Measurements from ENCODE around the gene VEGFB.

VEGFB gene

GRCh38 chr11:64263021-64263946 is 28.9 kb downstream of the VEGFB start:
- no peak for DNase-seq

- no peak for DNase-seq
Measured at GRCh38 chr11:64263947-64264317, 29.5 kb downstream of the VEGFB start.

GRCh38 chr11:64264371-64264852 is 30.0 kb downstream of the VEGFB start:
- no peak for DNase-seq

- DNase-seq: no peak
Measured at GRCh38 chr11:64265176-64266160, 31.1 kb downstream of the VEGFB start.

- DNase-seq: no peak
Measured at GRCh38 chr11:64266339-64266738, 32.0 kb downstream of the VEGFB start.

GRCh38 chr11:64267207-64267945 is 33.0 kb downstream of the VEGFB start:
- DNase-seq: no peak

GRCh38 chr11:64268025-64268892 is 33.9 kb downstream of the VEGFB start:
- DNase-seq: no peak

GRCh38 chr11:64268893-64269539 is 34.6 kb downstream of the VEGFB start:
- DNase-seq: no peak

GRCh38 chr11:64269540-64270220 is 35.3 kb downstream of the VEGFB start:
- peak; percentile 99 for DNase-seq

GRCh38 chr11:64275031-64275800 is 40.8 kb downstream of the VEGFB start:
- DNase-seq: no peak

GRCh38 chr11:64275841-64276240 is 41.5 kb downstream of the VEGFB start:
- no peak for DNase-seq

GRCh38 chr11:64276653-64277431 is 42.5 kb downstream of the VEGFB start:
- DNase-seq: no peak

GRCh38 chr11:64278576-64279190 is 44.3 kb downstream of the VEGFB start:
- DNase-seq: no peak

GRCh38 chr11:64281957-64282770 is 47.8 kb downstream of the VEGFB start:
- DNase-seq: no peak

- DNase-seq: no peak
Measured at GRCh38 chr11:64283092-64283491, 48.7 kb downstream of the VEGFB start.

GRCh38 chr11:64284048-64284961 is 49.9 kb downstream of the VEGFB start, which contains the start of gene BAD:
Gene BAD, minus strand, starts transcription at chr11:64284665. Its CDS starts 297 bp downstream, at chr11:64284368.
- DNase-seq: peak; percentile 96

Data from activated CD8-positive, alpha-beta memory T cell treated with anti-CD3 and anti-CD28 coated beads for 24 hours (primary cell).